Cardiac fibroblast (primary cell): ENCODE data around the gene LIMK1.
"Not testable (repeated sequence)": the region's sequence is repeated elsewhere in the genome, so short reads cannot be mapped to it uniquely, and the experiment has no call there.

Experiments used
- DNase-seq, 2 donors: peaks; one replicate each; pipeline versions ENCODE4 v3.0.0 to v3.0.0-alpha.2; 2010; ENCODE audit warnings: low read depth in 2 of 2
- H3K4me3 ChIP-seq, 2 donors: replicated peaks in 1 of 2; 1 replicate in 1 of 2; 2 replicates in 1 of 2; pipeline ENCODE4 v1.5.1; 2011; ENCODE audit warnings: low read depth in 2 of 2, low read length in 2 of 2, mild to moderate bottlenecking in 2 of 2, moderate library complexity in 1 of 2
- CTCF ChIP-seq: IDR thresholded peaks from one replicate; pipeline ENCODE4 v1.5.1; 2011; ENCODE audit warnings: low read depth, mild to moderate bottlenecking, low read length, inconsistent platforms

The LIMK1 gene

GRCh38 chr7:74042746-74043522 lies 40.7 kb upstream of the LIMK1 start:
- H3K4me3 ChIP-seq, result no peak overlapping the region
- no peak for TF ChIP-seq CTCF

DNA sequence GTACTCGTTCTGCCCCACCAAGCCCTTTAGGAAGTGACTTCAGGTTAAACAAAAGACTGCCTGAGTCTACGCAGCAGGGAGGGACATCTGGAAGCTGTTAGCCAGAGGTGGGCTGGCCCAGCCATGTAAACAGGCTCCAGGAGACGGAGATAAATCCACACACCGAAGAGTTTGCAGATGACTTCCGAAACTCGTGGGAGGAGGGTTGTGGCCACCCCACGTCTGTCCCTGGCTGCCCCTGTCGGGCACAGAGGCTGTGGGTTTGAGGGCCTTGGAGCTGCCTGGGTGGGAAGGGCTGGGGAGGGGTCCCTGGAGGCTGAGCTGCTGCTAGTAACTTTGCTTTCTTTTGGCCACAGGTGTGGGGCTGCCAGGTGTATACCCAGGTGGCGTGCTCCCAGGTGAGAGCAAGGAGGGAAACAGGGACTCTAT lies 40.1 kb upstream of the LIMK1 start:
- no peak overlapping the region for H3K4me3 ChIP-seq
- no peak for TF ChIP-seq CTCF
- peak in 1 of 2 donors; percentile 36 for DNase-seq

More at GRCh38 chr7:74042746-74043522, 40.7 kb upstream of the LIMK1 start:
- no peak for DNase-seq

GRCh38 chr7:74044366-74045350 lies 38.9 kb upstream of the LIMK1 start:
- no peak for DNase-seq
- TF ChIP-seq CTCF, result no peak
- H3K4me3 ChIP-seq, result no peak overlapping the region

DNA sequence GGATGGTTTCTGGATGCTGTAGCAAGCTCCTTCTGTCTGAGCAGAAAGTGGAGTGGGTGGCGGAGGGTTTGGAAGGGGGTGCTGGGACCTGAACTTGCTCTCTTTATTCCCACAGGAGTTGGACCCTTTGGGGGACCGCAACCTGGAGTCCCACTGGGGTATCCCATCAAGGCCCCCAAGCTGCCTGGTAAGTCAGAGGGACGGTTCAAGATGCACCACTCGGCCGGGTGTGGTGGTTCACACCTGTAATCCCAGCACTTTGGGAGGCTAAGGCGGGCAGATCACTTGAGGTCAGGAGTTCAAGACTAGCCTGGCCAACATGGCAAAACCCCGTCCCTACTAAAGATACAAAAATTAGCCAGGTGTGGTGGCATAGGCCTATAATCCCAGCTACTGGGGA lies 37.0 kb upstream of the LIMK1 start:
- H3K4me3 ChIP-seq, DNase-seq: not testable (repeated sequence)

- no peak overlapping the region for H3K4me3 ChIP-seq
- DNase-seq, result no peak
- no peak for TF ChIP-seq CTCF
These were observed 35.7 kb upstream of the LIMK1 start for GRCh38 chr7:74047804-74048380.

- no peak overlapping the region for H3K4me3 ChIP-seq
- no peak for DNase-seq
- no peak for TF ChIP-seq CTCF
These were observed 34.5 kb upstream of the LIMK1 start for GRCh38 chr7:74048999-74049599.
